Skeletal muscle satellite cell (primary cell): ENCODE measurements around the gene BTBD9.

Experiments used
- H3K27me3 ChIP-seq: 2 replicates; pipeline ENCODE4 v1.7.0; 2013; ENCODE audit warnings: low read length; ENCODE audit not compliant: control insufficient read depth, insufficient read depth
- H3K36me3 ChIP-seq: 2 replicates; pipeline ENCODE4 v1.7.0; 2013; ENCODE audit warnings: mild to moderate bottlenecking, control low read depth, low read length; ENCODE audit not compliant: insufficient read depth
- H3K4me1 ChIP-seq: 2 replicates; pipeline ENCODE4 v1.7.0; 2013; ENCODE audit warnings: low read length; ENCODE audit not compliant: control insufficient read depth, insufficient read depth
- H3K4me2 ChIP-seq: 2 replicates; pipeline ENCODE4 v1.7.0; 2013; ENCODE audit warnings: mild to moderate bottlenecking, low read length
- H3K4me3 ChIP-seq: 2 replicates; pipeline ENCODE4 v1.7.0; 2013; ENCODE audit warnings: low read length
- H3K9ac ChIP-seq: 2 replicates; pipeline ENCODE4 v1.7.0; 2013; ENCODE audit warnings: mild to moderate bottlenecking, low read depth, low read length, moderate library complexity
- H3K9me3 ChIP-seq: replicated peaks from 2 replicates; pipeline ENCODE4 v1.7.0; 2013; ENCODE audit warnings: mild to moderate bottlenecking, control low read depth, low read length

Gene BTBD9

GRCh38 chr6:38676236-38676973, 36.7 kb upstream of the BTBD9 start:
- Histone ChIP-seq H3K4me2 (no peak overlapping the region), H3K4me1 (no peaks in the 10 kb centered on the region), H3K27me3 (no peaks in the 10 kb centered on the region), H3K4me3 (no peak overlapping the region), H3K9me3 (no peaks in the 10 kb centered on the region), H3K9ac (no peak overlapping the region), H3K36me3 (peaks cover 31% of the 10 kb centered on the region)

- Histone ChIP-seq H3K4me1 (no peaks in the 10 kb centered on the region), H3K36me3 (peaks cover 27% of the 10 kb centered on the region), H3K4me2 (no peak overlapping the region), H3K9me3 (no peaks in the 10 kb centered on the region), H3K27me3 (no peaks in the 10 kb centered on the region), H3K9ac (no peak overlapping the region), H3K4me3 (no peak overlapping the region)
These were observed 33.9 kb upstream of the BTBD9 start for GRCh38 chr6:38673397-38674165.

DNA sequence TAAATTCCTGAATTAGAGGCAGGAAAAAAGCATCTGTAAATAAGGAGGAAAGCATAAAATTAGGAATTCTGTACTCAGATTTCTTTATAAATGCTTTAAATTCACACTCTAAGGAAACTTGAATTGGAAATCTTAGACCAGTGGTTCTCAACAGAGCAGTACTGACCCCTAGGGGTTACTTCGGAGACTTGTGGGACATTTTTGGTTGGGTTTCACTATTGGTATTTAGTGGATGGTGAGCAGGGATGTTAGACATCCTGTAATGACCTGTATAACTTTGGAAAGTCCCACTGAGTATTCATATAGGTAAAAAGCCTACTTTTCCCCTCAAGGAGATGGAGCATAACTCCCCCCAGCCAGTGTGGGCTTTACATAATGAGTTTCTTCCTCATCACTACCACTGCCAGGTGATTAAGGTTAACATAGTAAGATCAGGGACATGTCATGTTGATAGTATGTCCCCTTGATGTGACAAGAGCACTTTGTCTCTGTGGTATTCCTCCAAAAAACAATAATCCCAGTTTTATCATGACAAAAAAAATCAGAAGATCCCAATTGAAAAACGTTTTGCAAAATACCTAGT, 32.2 kb upstream of the BTBD9 start:
- Histone ChIP-seq H3K9ac (no peak overlapping the region), H3K4me1 (no peaks in the 10 kb centered on the region), H3K4me2 (no peak overlapping the region), H3K36me3 (peaks cover 19% of the 10 kb centered on the region), H3K4me3 (no peak overlapping the region), H3K27me3 (no peaks in the 10 kb centered on the region), H3K9me3 (no peaks in the 10 kb centered on the region)

DNA sequence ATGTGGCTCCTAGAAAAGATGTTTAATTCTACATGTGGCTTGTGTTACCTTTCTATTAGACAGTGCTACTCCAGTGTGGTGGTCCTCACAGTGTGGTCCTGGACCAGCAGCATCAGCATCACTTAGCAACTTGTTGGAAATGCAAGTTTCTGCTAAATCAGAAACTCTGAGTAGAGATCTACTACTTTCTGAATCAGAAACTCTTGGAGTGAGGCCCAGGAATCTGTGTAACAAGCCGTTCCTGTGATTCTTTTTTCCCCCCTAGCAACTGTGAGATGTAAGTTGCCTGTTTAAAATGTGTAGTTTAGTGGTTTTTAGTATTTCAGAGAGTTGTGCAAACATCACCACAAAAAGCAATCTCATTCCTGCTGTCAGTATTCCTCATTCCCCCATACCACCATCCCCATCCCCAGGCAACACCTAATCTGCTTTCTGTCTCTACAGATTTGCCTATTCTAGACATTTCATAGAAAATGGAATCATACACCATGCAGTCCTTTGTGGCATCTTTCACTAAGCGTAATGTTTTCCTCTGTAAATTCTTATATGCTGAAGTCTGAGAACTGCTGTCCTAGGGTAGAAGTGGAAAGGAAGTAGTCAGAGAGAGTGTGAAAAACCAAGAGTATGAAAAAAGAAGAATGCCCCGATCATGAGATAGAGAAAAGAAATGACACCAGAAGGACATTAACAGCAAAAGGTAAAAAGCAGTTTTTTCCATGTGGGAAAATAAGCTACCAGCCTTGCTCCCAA, 18.9 kb upstream of the BTBD9 start:
- no peaks in the 10 kb centered on the region for H3K27me3 ChIP-seq
- no peak overlapping the region for H3K9ac ChIP-seq
- H3K4me1 ChIP-seq = no peaks in the 10 kb centered on the region
- no peaks in the 10 kb centered on the region for H3K9me3 ChIP-seq
- H3K36me3 ChIP-seq = no peaks in the 10 kb centered on the region
- no peak overlapping the region for H3K4me3 ChIP-seq
- no peak overlapping the region for H3K4me2 ChIP-seq

DNA sequence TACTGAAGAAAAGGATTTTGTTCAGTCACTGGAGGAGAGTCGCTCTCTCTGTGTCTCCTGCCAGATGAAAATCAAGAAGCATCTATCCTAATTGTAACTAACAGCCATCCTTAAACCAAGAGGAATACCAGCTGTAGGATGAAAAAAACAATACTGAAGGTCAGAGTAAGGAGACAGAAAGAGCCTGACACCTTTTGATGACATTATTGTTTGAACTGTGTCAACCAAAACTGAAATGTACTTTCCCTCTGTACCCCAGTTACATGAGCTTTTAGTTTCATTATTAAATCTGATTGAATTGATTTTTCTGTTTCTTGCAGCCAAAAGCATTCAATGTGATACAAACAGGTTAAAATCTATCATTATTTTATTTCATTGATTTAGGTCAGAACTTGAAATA, 17.2 kb upstream of the BTBD9 start:
- Histone ChIP-seq H3K36me3 (no peaks in the 10 kb centered on the region), H3K9ac (no peak overlapping the region), H3K9me3 (no peaks in the 10 kb centered on the region), H3K4me2 (no peak overlapping the region), H3K4me3 (no peak overlapping the region), H3K4me1 (no peaks in the 10 kb centered on the region), H3K27me3 (no peaks in the 10 kb centered on the region)

DNA sequence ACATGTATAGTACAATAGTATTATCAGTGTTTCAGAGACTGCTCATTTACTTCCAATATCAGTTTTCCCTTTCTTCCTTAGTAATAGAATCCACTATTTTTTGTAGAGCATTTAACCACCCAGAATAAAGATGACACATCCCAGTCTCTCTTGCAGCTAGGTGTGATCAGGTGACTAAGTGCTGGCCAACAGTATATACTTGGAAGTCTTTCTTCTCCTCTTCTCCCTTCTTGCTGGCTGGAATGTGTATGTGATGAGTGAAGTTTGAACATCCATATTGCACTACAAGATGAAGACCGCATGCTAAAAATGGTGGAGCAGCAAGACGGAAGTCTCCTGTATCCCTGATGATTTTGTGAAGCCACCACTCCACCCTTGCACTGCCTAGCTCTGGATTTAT, 14.5 kb upstream of the BTBD9 start:
- H3K9me3 ChIP-seq = no peaks in the 10 kb centered on the region
- no peaks in the 10 kb centered on the region for H3K36me3 ChIP-seq
- H3K4me1 ChIP-seq = no peaks in the 10 kb centered on the region
- no peak overlapping the region for H3K4me3 ChIP-seq
- H3K4me2 ChIP-seq = no peak overlapping the region
- no peaks in the 10 kb centered on the region for H3K27me3 ChIP-seq
- H3K9ac ChIP-seq = no peak overlapping the region

GRCh38 chr6:38651121-38651784, 11.5 kb upstream of the BTBD9 start:
- Histone ChIP-seq H3K4me2 (no peak overlapping the region), H3K9me3 (no peaks in the 10 kb centered on the region), H3K9ac (no peak overlapping the region), H3K4me1 (no peaks in the 10 kb centered on the region), H3K4me3 (no peak overlapping the region), H3K36me3 (no peaks in the 10 kb centered on the region), H3K27me3 (no peaks in the 10 kb centered on the region)

GRCh38 chr6:38650207-38650752, 10.6 kb upstream of the BTBD9 start:
- Histone ChIP-seq H3K27me3 (no peaks in the 10 kb centered on the region), H3K4me1 (no peaks in the 10 kb centered on the region), H3K9ac (no peak overlapping the region), H3K36me3 (no peaks in the 10 kb centered on the region), H3K4me2 (no peak overlapping the region), H3K9me3 (no peaks in the 10 kb centered on the region), H3K4me3 (no peak overlapping the region)

DNA sequence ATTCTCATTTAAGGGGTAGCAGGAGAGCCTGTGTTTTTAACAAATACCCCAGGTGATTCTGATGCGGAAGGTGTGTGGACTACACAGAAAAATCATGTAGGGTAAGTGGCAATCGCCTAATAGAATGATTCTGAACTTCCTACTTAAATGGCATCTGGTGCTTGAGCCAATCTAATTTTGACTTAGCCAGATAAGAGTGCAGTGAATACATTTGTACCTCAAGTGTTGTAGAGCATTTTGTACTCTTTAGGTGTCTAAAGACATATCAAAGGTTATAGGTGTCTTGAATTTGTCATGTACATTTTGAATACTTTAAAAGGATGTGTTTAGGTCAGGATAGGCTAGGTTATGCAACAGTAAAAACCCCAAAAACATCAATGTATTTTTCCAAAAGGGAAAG, 10.0 kb upstream of the BTBD9 start:
- no peak overlapping the region for H3K9ac ChIP-seq
- H3K4me2 ChIP-seq = no peak overlapping the region
- no peak overlapping the region for H3K4me3 ChIP-seq
- no peaks in the 10 kb centered on the region for H3K27me3 ChIP-seq
- no peaks in the 10 kb centered on the region for H3K36me3 ChIP-seq
- no peaks in the 10 kb centered on the region for H3K4me1 ChIP-seq
- no peaks in the 10 kb centered on the region for H3K9me3 ChIP-seq

DNA sequence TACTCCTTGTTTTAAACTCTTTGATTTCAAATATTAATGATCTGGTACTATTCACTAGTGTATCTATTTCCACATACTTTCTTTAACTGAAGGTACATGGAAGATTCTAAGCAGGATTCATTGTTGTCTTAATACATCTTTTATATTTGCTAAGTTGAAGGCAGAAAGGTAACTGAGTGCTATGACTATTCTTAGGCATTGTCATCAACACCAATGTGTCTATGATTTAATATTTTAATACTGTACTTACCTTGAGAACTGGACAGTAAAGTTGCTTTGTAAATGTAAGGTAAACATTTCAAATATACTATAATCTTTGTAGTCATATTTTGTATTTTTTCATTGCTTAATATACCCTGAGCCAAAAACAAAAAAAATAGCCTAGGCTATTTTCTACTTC, 8.9 kb upstream of the BTBD9 start:
- no peaks in the 10 kb centered on the region for H3K4me1 ChIP-seq
- H3K9me3 ChIP-seq = no peaks in the 10 kb centered on the region
- H3K4me2 ChIP-seq = no peak overlapping the region
- no peak overlapping the region for H3K4me3 ChIP-seq
- no peaks in the 10 kb centered on the region for H3K36me3 ChIP-seq
- no peaks in the 10 kb centered on the region for H3K27me3 ChIP-seq
- H3K9ac ChIP-seq = no peak overlapping the region
